ENCODE data around the gene CIAO2A.
A peak's percentile ranks its signal among the peaks of the same experiment; 100 is the strongest.
"Not testable (repeated sequence)": the region's sequence is repeated elsewhere in the genome, so short reads cannot be mapped to it uniquely, and the experiment has no call there.

CIAO2A gene

GRCh38 chr15:64093627-64094417, at the start of gene CIAO2A:
CIAO2A (minus strand) TSS chr15:64093838; CDS start chr15:64093768, 70 bp downstream.
- DNase-seq, result peak; percentile 100

- DNase-seq, result no peak
Measured at GRCh38 chr15:64143276-64143675, 49.6 kb upstream of the CIAO2A start.

GRCh38 chr15:64141798-64142512, 48.3 kb upstream of the CIAO2A start:
- DNase-seq, result no peak

GRCh38 chr15:64138331-64138941, 44.8 kb upstream of the CIAO2A start:
- DNase-seq, result no peak

- no peak for DNase-seq
Measured at GRCh38 chr15:64137226-64137833, 43.7 kb upstream of the CIAO2A start.

GRCh38 chr15:64136347-64136746, 42.7 kb upstream of the CIAO2A start:
- DNase-seq, result no peak

GRCh38 chr15:64134345-64134829, 40.7 kb upstream of the CIAO2A start:
- no peak for DNase-seq

GRCh38 chr15:64133623-64134344, 40.1 kb upstream of the CIAO2A start:
- no peak for DNase-seq

GRCh38 chr15:64132217-64132616, 38.6 kb upstream of the CIAO2A start:
- DNase-seq, result no peak

- no peak for DNase-seq
Measured at GRCh38 chr15:64131547-64131946, 37.9 kb upstream of the CIAO2A start.

GRCh38 chr15:64130159-64130558, 36.5 kb upstream of the CIAO2A start:
- no peak for DNase-seq

- DNase-seq, result no peak
Measured at GRCh38 chr15:64127521-64128270, 34.1 kb upstream of the CIAO2A start.

- DNase-seq, result no peak
Measured at GRCh38 chr15:64125978-64126377, 32.3 kb upstream of the CIAO2A start.

- no peak for DNase-seq
Measured at GRCh38 chr15:64122936-64123351, 29.3 kb upstream of the CIAO2A start.

- no peak for DNase-seq
Measured at GRCh38 chr15:64122444-64122843, 28.8 kb upstream of the CIAO2A start.

- DNase-seq, result no peak
Measured at GRCh38 chr15:64121614-64122013, 28.0 kb upstream of the CIAO2A start.

- not testable (repeated sequence) for DNase-seq
Measured at GRCh38 chr15:64120322-64120721, 26.7 kb upstream of the CIAO2A start.

GRCh38 chr15:64117759-64118487, 24.3 kb upstream of the CIAO2A start:
- no peak for DNase-seq

GRCh38 chr15:64112904-64113303, 19.3 kb upstream of the CIAO2A start:
- peak; percentile 64 to 70 for DNase-seq

GRCh38 chr15:64112073-64112772, 18.6 kb upstream of the CIAO2A start:
- no peak for DNase-seq
